A549 (cell line): ENCODE measurements around the gene KLHL34. TPM values are rescaled to one million over a fixed set of nuclear protein-coding genes. Genes with fewer than 3 reads are reported as not detected.

Experiments
- ATAC-seq, 2 experiments: fragments of 200-7000 bp in 1 of 2; fragments of >200 bp in 1 of 2; cut with Nextera tagmentation in 1 of 2; cut with Tn5 transposase in 1 of 2; 3 replicates each; pipeline versions ENCODE4 v1.8.0 to v1.9.1; 2018 to 2020; ENCODE audit warnings: mild to moderate bottlenecking in 1 of 2, moderate library complexity in 1 of 2
- CTCF ChIA-PET: fragments of 300-600 bp; sonication (Branson Sonifier 250); formaldehyde crosslinking; extraction: SDS; loops from one replicate; lab custom pipeline; 2021; ENCODE audit warnings: antibody characterized with exemption, inconsistent platforms; lab: Yijun Ruan, JAX
- POLR2A ChIA-PET: fragments of 350-600 bp; formaldehyde crosslinking; extraction: SDS; loops from one replicate; lab custom pipeline; 2021; ENCODE audit warnings: antibody characterized with exemption, inconsistent platforms; lab: Yijun Ruan, JAX
- DNase-seq, 2 experiments: peaks; one replicate each; pipeline versions ENCODE4 v3.0.0 to v3.0.0-alpha.2; 2011 to 2016; ENCODE audit warnings: low read depth in 1 of 2, low spot score in 1 of 2
- FAIRE-seq: peaks from 2 replicates; lab custom pipeline; 2011; peaks lifted over from hg19 to GRCh38; lab: Jason Lieb, UNC
- H3K27ac ChIP-seq, 2 experiments: fragments of >200 bp; sonication (Bioruptor Twin); formaldehyde crosslinking; 3 replicates each; pipeline ENCODE4 v1.5.1; 2016 to 2017
- H3K4me1 ChIP-seq: fragments of >200 bp; sonication (Bioruptor Twin); formaldehyde crosslinking; 3 replicates; pipeline ENCODE4 v1.6.1; 2016
- H3K4me2 ChIP-seq: fragments of >200 bp; sonication (Bioruptor Twin); formaldehyde crosslinking; 3 replicates; pipeline ENCODE4 v1.6.1; 2016
- H3K4me3 ChIP-seq: fragments of >200 bp; sonication (Bioruptor Twin); formaldehyde crosslinking; 3 replicates; pipeline ENCODE4 v1.5.1; 2016
- H3K9me3 ChIP-seq: fragments of >200 bp; sonication (Bioruptor Twin); formaldehyde crosslinking; 3 replicates; pipeline ENCODE4 v1.6.1; 2016
- BHLHE40 ChIP-seq: IDR thresholded peaks from 2 replicates; pipeline ENCODE4 v1.6.1; 2012; ENCODE audit warnings: low read depth, low read length, inconsistent platforms
- CBX8 ChIP-seq: fragments of 200-600 bp; sonication (generic); IDR thresholded peaks from 2 replicates; pipeline ENCODE4 v1.6.1; 2016
- CEBPB ChIP-seq, 2 experiments: fragments of >200 bp in 1 of 2; sonication (Bioruptor Twin) in 1 of 2; formaldehyde crosslinking in 1 of 2; IDR thresholded peaks; 2 replicates each; pipeline ENCODE4 v1.6.1; 2012 to 2016
- CHD4 ChIP-seq: fragments of 200-600 bp; sonication (generic); IDR thresholded peaks from 2 replicates; pipeline ENCODE4 v1.6.1; 2016; ENCODE audit warnings: antibody characterized with exemption, mild to moderate bottlenecking, borderline replicate concordance
- EHMT2 ChIP-seq: fragments of 200-600 bp; sonication (generic); IDR thresholded peaks from 2 replicates; pipeline ENCODE4 v1.6.1; 2016; ENCODE audit warnings: antibody characterized with exemption, low read depth, mild to moderate bottlenecking, moderate library complexity
- EP300 ChIP-seq, 2 experiments: fragments of >200 bp; sonication (Bioruptor Twin); formaldehyde crosslinking; IDR thresholded peaks; 2 replicates in 1 of 2; 3 replicates in 1 of 2; pipeline ENCODE4 v1.6.1; 2016 to 2017
- ESRRA ChIP-seq: fragments of 150-350 bp; IDR thresholded peaks from 2 replicates; pipeline ENCODE4 v1.6.1; 2014; ENCODE audit warnings: mild to moderate bottlenecking, low read length, borderline replicate concordance
- FOXS1 ChIP-seq: fragments of 250-450 bp; sonication (Bioruptor Pico); IDR thresholded peaks from 2 replicates; pipeline ENCODE4 v1.5.0; 2020; ENCODE audit warnings: mild to moderate bottlenecking, moderate library complexity
- HDAC2 ChIP-seq: fragments of 200-600 bp; sonication (generic); IDR thresholded peaks from 2 replicates; pipeline ENCODE4 v1.6.1; 2016
- HEYL ChIP-seq: fragments of 250-450 bp; sonication (Bioruptor Pico); IDR thresholded peaks from 2 replicates; pipeline ENCODE4 v1.8.0; 2021; ENCODE audit warnings: mild to moderate bottlenecking, moderate library complexity
- HOXA7 ChIP-seq: fragments of 250-450 bp; sonication (Bioruptor Pico); IDR thresholded peaks from 2 replicates; pipeline ENCODE4 v1.5.0; 2020; ENCODE audit warnings: mild to moderate bottlenecking, moderate library complexity
- HOXB13 ChIP-seq: fragments of 250-450 bp; sonication (Bioruptor Pico); IDR thresholded peaks from 2 replicates; pipeline ENCODE4 v1.5.0; 2020; ENCODE audit warnings: low read depth, mild to moderate bottlenecking, moderate library complexity
- JUNB ChIP-seq: fragments of >200 bp; sonication (Bioruptor Twin); formaldehyde crosslinking; IDR thresholded peaks from 2 replicates; pipeline ENCODE4 v1.6.1; 2016
- KDM1A ChIP-seq: fragments of 200-600 bp; sonication (generic); IDR thresholded peaks from 2 replicates; pipeline ENCODE4 v1.6.1; 2016; ENCODE audit warnings: low read depth, mild to moderate bottlenecking
- MAZ ChIP-seq: fragments of 150-350 bp; IDR thresholded peaks from 2 replicates; pipeline ENCODE4 v1.6.1; 2014; ENCODE audit warnings: antibody characterized with exemption, low read depth, low read length, borderline replicate concordance
- MYC ChIP-seq: IDR thresholded peaks from 2 replicates; pipeline ENCODE4 v1.6.1; 2012; ENCODE audit warnings: mild to moderate bottlenecking, inconsistent platforms, low read length, improper control_type of control experiment, borderline replicate concordance
- NPAS2 ChIP-seq: fragments of 250-450 bp; sonication (Bioruptor Pico); IDR thresholded peaks from 2 replicates; pipeline ENCODE4 v1.8.0; 2022; ENCODE audit warnings: mild to moderate bottlenecking, moderate library complexity, borderline replicate concordance
- PBX3 ChIP-seq: IDR thresholded peaks from 2 replicates; pipeline ENCODE4 v1.6.1; 2012
- PHF8 ChIP-seq: fragments of 200-600 bp; sonication (generic); IDR thresholded peaks from 2 replicates; pipeline ENCODE4 v1.6.1; 2016; ENCODE audit warnings: low read depth, mild to moderate bottlenecking, antibody characterized with exemption, moderate library complexity, borderline replicate concordance
- POLR2A ChIP-seq: IDR thresholded peaks from 2 replicates; pipeline ENCODE4 v1.6.1; 2012; ENCODE audit warnings: mild to moderate bottlenecking, low read length
- RAD21 ChIP-seq, 2 experiments: fragments of >200 bp in 1 of 2; sonication (Bioruptor Twin) in 1 of 2; formaldehyde crosslinking in 1 of 2; IDR thresholded peaks in 1 of 2; conservative IDR thresholded peaks in 1 of 2; 2 replicates in 1 of 2; 3 replicates in 1 of 2; pipeline ENCODE4 v1.6.1; 2012 to 2018; ENCODE audit warnings: inconsistent platforms in 1 of 2
- SMC3 ChIP-seq: fragments of >200 bp; sonication (Bioruptor Twin); formaldehyde crosslinking; IDR thresholded peaks from 3 replicates; pipeline ENCODE4 v1.6.1; 2018; ENCODE audit warnings: inconsistent platforms
- TP53 ChIP-seq: fragments of 250-450 bp; sonication (Bioruptor Pico); IDR thresholded peaks from 2 replicates; pipeline ENCODE4 v1.5.0; 2021; ENCODE audit warnings: mild to moderate bottlenecking, moderate library complexity
- ZC3H11A ChIP-seq: fragments of 450-650 bp; IDR thresholded peaks from 2 replicates; pipeline ENCODE4 v1.6.1; 2014; ENCODE audit warnings: antibody characterized with exemption, mild to moderate bottlenecking
- ZSCAN20 ChIP-seq: fragments of 250-450 bp; sonication (Bioruptor Pico); IDR thresholded peaks from 2 replicates; pipeline ENCODE4 v1.8.0; 2022; ENCODE audit warnings: mild to moderate bottlenecking, moderate library complexity
- WGBS: methylation state at CpG from one replicate; pipeline ENCODE4 v1.1.6; 2017; ENCODE audit errors: missing lambda C conversion rate; 5-methylcytosine and 5-hydroxymethylcytosine counted together
- polyA plus RNA-seq, 4 experiments: library from polyadenylated mRNA; depleted of rRNA in 3 of 4; stranded (reverse); fragments of >200 nt; fragmentation: RNase III in 1 of 4; extraction: RNeasy Plus Mini Kit Qiagen cat#74134 plus additional on column Dnase treatment in 1 of 4; gene quantifications; 2 replicates in 3 of 4; 3 replicates in 1 of 4; pipeline ENCODE4 v1.2.3, GENCODE V29; 2011 to 2017
- TF ChIP-seq, protein P1 (sequence below): fragments of 250-450 bp; sonication (Bioruptor Pico); IDR thresholded peaks from 2 replicates; pipeline ENCODE4 v1.5.0; 2020; ENCODE audit warnings: low read depth, mild to moderate bottlenecking, moderate library complexity
- TF ChIP-seq, protein P2 (sequence below): IDR thresholded peaks from 2 replicates; pipeline ENCODE4 v1.6.1; 2012; ENCODE audit warnings: low read depth, borderline replicate concordance
- TF ChIP-seq, protein P3 (sequence below): fragments of >200 bp; sonication (Bioruptor Twin); formaldehyde crosslinking; IDR thresholded peaks from 2 replicates; pipeline ENCODE4 v1.6.1; 2016

Gene KLHL34
- polyA plus RNA-seq, 2 of the 4 experiments (the other 2 are of a cell fraction): not detected

- Histone ChIP-seq H3K4me3 (no peak overlapping the region), H3K4me1 (no peaks in the 10 kb centered on the region), H3K4me2 (no peak overlapping the region), H3K27ac (no peak overlapping the region), H3K9me3 (no peaks in the 10 kb centered on the region)
- ChIA-PET CTCF (no interaction called here), POLR2A (no interaction called here)
- TF ChIP-seq TP53 (CRISPR knock-in tag): no peak
- TF ChIP-seq HDAC2: no peak
- TF ChIP-seq ZSCAN20 (CRISPR knock-in tag): no peak
- TF ChIP-seq, protein P1, sequence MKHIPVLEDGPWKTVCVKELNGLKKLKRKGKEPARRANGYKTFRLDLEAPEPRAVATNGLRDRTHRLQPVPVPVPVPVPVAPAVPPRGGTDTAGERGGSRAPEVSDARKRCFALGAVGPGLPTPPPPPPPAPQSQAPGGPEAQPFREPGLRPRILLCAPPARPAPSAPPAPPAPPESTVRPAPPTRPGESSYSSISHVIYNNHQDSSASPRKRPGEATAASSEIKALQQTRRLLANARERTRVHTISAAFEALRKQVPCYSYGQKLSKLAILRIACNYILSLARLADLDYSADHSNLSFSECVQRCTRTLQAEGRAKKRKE (CRISPR knock-in tag): no peak
- ATAC-seq: no peak
- peak; percentile 93 for FAIRE-seq
- 61% methylated on average over 6 of the region's 6 CpGs for WGBS
- no peak for DNase-seq
These were observed 3.2 kb upstream of the KLHL34 start for GRCh38 chrX:21661316-21661715.

GRCh38 chrX:21660156-21660555 lies 2.0 kb upstream of the KLHL34 start:
- Histone ChIP-seq H3K9me3 (no peaks in the 10 kb centered on the region), H3K27ac (no peak overlapping the region), H3K4me1 (no peaks in the 10 kb centered on the region), H3K4me2 (no peak overlapping the region), H3K4me3 (no peak overlapping the region)
- CTCF ChIA-PET: no interaction called here
- WGBS: 88% methylated on average over 2 of the region's 2 CpGs
- DNase-seq: no peak
- TF ChIP-seq MYC (no peak), CEBPB (IDR thresholded peaks at IDR 0.05) (no peak), PBX3 (no peak), CHD4 (no peak), SMC3 (no peak), CBX8 (no peak), BHLHE40 (no peak), POLR2A (no peak), TP53 (CRISPR knock-in tag) (no peak), EHMT2 (no peak)
- TF ChIP-seq, protein P2, sequence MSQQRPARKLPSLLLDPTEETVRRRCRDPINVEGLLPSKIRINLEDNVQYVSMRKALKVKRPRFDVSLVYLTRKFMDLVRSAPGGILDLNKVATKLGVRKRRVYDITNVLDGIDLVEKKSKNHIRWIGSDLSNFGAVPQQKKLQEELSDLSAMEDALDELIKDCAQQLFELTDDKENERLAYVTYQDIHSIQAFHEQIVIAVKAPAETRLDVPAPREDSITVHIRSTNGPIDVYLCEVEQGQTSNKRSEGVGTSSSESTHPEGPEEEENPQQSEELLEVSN: no peak
- no peak for ATAC-seq
- peak; percentile 97 for FAIRE-seq
- POLR2A ChIA-PET: no interaction called here

DNA sequence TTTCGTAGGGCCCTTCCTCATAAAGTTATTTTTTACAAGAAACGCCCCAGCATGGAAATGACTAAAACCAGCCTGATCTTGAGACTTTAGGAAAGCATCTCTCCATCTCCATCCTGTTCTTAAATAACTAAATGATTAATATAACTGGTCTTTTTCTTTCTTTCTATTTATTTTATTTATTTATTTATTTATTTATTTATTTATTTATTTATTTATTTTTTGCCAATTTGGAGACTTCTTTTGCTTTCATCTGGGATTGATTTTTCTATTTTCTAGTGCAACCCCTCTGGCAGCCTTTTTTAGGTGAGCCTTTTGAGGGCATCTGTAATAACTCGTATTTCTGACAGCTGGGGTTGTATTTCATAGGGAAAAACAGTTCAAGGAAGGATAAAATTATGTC lies 1.2 kb upstream of the KLHL34 start:
- ATAC-seq: no peak
- Histone ChIP-seq H3K9me3 (no peaks in the 10 kb centered on the region), H3K4me2 (no peak overlapping the region), H3K4me1 (no peaks in the 10 kb centered on the region), H3K27ac (no peak overlapping the region), H3K4me3 (no peak overlapping the region)
- ChIA-PET POLR2A (no interaction called here), CTCF (no interaction called here)
- 61% methylated on average over 3 of the region's 3 CpGs for WGBS
- TF ChIP-seq HOXA7 (no peak), ZC3H11A (peak; percentile 34; the same call in 1 of the 2 replicates)
- DNase-seq: no peak
- FAIRE-seq: no peak

GRCh38 chrX:21658746-21659145 lies 616 bp upstream of the KLHL34 start:
- no peaks in the 10 kb centered on the region for H3K9me3 ChIP-seq
- ATAC-seq (no peak), FAIRE-seq (no peak), DNase-seq (no peak)
- ChIA-PET POLR2A (no interaction called here), CTCF (no interaction called here)
- H3K4me1 ChIP-seq: no peaks in the 10 kb centered on the region
- H3K4me2 ChIP-seq: no peak overlapping the region
- H3K4me3 ChIP-seq: no peak overlapping the region
- no peak overlapping the region for H3K27ac ChIP-seq
- WGBS: 84% methylated on average over 17 of the region's 23 CpGs
- no peak for TF ChIP-seq KDM1A
- no peak for TF ChIP-seq PHF8
- no peak for TF ChIP-seq RAD21 (conservative IDR thresholded peaks at IDR 0.05 in 1 of 2, IDR thresholded peaks at IDR 0.05 in 1 of 2)
- no peak for TF ChIP-seq HOXB13 (CRISPR knock-in tag)
- no peak for TF ChIP-seq ZSCAN20 (CRISPR knock-in tag)
- no peak for TF ChIP-seq MAZ
- no peak for TF ChIP-seq HEYL
- no peak for TF ChIP-seq BHLHE40
- no peak for TF ChIP-seq CBX8
- TF ChIP-seq, protein P3, sequence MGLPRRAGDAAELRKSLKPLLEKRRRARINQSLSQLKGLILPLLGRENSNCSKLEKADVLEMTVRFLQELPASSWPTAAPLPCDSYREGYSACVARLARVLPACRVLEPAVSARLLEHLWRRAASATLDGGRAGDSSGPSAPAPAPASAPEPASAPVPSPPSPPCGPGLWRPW: no peak
- no peak for TF ChIP-seq TP53 (CRISPR knock-in tag)
- TF ChIP-seq FOXS1 (CRISPR knock-in tag): no peak
- no peak for TF ChIP-seq POLR2A
- TF ChIP-seq EHMT2: no peak
- no peak for TF ChIP-seq JUNB
- no peak for TF ChIP-seq NPAS2 (CRISPR knock-in tag)
- no peak for TF ChIP-seq ESRRA
- TF ChIP-seq EP300 (IDR thresholded peaks at IDR 0.05): no peak
